HG03571 (cell line): ENCODE results near the gene USP7.

ENCODE experiments used
- ATAC-seq: cut with Tn5 transposase; IDR thresholded peaks from one replicate; pipeline ENCODE4 v1.9.1; 2021; ENCODE audit not compliant: unreplicated experiment

Gene USP7

DNA sequence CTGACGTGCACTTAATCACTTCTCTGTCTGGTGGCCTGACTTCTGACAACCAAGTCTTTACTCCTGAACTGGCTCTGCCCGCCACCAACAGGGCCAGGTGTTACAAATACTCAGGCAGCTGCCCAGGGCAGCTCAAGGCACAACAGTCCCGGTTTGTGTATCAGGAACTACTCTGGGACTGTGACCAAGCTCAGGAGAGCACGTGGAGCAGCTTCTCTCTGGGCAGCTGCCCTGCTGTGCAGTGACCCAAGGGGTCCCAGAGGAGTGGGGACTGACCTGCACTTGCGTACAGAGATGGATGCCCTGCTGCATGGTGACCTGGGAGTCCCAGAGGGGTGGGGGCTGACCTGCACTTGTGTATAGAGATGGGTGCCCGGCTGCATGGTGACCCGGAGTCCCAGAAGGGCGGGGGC is 59.7 kb downstream of the USP7 start:
- ATAC-seq: no peak

GRCh38 chr16:8903004-8903403 is 60.7 kb downstream of the USP7 start:
- no peak for ATAC-seq

GRCh38 chr16:8901320-8901861 is 62.3 kb downstream of the USP7 start:
- no peak for ATAC-seq

DNA sequence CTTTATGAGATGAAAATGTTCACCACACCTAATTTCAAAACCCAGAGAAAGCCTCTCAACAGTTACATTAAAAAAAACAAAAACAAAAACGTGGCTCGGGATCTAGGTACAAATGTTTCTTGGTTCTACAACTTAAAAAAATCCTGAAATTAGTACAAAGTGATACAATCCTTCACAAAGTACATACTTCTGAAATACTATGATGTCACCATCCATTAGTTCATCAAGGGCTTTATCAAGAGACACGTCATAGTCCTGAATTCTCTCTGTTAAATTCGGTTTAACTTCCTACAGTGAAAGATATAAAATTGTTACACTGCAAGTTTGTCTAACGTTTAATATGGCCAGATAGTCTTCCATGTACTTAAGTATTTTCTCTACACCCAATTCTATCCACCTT is 63.4 kb downstream of the USP7 start:
- ATAC-seq: no peak

DNA sequence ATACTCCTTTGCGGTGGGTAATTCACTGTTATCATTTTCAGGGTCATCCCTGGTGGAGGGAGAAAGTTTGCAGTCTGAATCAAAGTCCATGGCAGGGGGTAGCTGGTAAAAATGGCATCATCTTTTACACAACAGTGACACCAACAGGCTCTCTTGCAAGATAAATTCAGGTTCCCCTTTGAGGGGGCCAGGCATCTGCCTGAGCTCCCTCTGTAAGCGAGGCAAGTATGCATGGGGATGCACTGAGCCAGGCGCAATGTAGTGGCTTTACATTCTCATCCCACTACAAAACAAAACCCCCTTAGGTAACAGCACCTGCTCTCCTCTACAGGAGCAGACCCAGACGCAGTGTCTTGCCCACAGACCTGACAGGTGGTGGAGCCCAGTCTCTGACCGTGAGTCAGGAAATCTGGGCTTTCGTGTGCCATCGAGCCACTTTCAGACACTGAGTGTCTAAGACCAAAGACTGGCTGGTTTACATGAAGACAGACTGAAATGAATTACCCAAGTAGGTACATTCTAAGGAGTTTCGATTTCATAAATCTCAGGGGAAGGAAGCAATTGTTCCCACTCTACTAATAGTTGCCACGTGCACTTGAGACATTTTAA is 63.9 kb downstream of the USP7 start:
- ATAC-seq: no peak

DNA sequence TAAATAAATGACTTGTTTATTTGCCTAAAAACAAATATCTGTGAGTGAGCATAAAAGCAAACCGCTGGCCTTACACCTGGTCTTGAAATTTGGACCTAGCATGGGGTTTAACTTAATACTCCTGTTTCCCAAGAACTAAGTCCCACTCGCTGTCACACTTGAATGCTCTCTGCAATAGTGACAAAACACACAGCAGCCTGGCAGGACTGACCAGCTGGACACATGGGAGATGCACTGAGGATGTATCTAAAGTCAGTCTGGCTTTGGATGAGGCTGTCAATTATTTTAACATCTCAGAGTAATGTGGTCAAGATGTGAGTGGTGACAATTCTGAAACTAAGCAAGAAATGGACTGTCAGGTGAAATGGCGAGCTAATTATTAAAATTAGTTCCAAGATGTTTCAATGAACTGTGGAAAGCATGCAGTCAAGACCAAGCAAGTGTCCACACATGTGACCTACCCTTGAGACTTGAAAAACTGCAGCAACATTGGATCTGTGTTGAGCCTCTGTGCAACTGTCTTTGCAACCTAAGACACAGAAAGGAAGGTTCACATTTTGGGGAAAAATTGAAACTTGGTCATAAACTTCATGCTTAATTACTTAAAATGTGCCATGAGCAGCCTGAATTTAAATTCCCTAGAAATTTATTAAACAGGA is 64.9 kb downstream of the USP7 start:
- ATAC-seq: no peak

DNA sequence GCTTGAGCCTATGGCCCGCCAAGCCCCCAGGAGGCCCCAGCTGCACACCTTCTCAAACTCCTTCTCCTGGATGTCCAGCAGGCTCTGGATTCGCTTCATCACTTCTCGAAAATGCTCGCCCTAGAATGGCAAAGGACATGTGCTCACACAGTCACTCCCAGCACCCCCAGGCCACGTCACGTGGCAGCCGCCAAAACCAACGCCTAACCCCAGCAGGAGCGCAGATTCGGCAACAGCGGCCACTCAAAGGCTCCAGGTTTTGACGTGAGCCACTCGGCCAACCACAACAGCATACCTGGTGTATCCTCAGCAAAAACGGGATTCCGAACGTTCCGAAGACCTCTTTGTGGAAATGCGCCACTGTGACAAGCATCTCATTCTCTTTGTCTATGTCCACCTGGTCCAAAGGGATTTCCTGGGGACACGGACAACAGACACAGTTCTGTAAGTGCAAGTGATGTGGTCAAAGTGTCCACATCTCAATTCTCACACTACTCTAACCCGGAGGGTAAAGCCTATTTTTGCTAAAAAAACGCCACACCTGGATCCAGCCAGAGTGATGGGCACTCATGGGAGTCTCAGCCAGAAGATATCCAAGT is 68.9 kb downstream of the USP7 start:
- no peak for ATAC-seq

GRCh38 chr16:8893976-8894690 is 69.6 kb downstream of the USP7 start:
- ATAC-seq: no peak

- ATAC-seq: no peak
These were observed 70.3 kb downstream of the USP7 start for GRCh38 chr16:8893426-8893825.

- peak; percentile 25 for ATAC-seq
These were observed 71.6 kb downstream of the USP7 start for GRCh38 chr16:8892101-8892575.

GRCh38 chr16:8890549-8890921 is 73.2 kb downstream of the USP7 start:
- no peak for ATAC-seq

- ATAC-seq: no peak
These were observed 73.7 kb downstream of the USP7 start for GRCh38 chr16:8889893-8890548.

DNA sequence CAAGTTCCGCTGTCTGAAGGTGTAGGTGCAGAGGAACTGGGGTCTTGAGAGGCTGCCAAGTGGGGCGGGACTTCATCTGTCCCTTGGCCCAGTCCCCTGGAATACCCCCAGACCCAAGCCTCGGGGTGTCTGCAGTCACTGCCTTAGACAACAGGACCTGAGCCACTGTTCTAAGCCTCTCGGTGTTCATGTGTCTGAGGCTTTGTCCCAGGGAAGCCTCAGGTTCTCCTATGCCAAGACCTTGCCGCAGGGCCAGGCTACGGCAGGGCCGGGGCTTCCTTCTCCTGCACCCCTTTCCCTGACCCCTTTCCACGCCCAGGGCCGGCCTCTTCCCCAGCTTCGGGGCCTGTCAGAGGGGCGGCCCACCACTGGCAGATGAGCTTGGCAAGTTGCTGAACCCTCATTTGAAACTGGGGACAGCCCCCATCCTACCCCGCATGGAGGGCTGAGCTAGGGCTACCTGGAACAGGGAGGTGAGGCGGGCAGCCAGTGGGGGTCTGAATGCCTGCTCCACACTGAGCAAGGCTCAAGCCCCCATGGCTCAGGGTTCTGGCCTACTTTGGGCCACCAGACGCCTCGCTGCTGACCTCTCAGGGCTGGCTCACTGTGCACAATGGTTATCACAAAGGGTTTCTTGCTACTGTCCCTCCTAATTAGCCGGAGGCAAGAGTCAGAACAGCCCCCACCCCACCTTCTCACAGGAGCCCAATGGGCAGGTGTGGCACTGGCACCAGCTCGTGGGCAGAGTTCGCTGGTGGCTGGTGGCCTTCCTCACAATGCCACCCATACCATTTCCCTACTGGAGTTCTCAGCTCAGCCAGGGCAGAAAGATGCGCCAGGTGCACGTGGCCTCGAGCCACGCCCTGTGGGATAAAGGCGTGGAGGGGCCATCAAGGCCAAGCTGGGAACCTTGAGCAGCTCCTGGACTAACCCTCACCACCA is 74.5 kb downstream of the USP7 start:
- ATAC-seq: no peak

GRCh38 chr16:8887952-8888560 is 75.7 kb downstream of the USP7 start:
- no peak for ATAC-seq

GRCh38 chr16:8887431-8887765 is 76.3 kb downstream of the USP7 start:
- ATAC-seq: no peak

GRCh38 chr16:8886593-8887430 is 76.9 kb downstream of the USP7 start:
- ATAC-seq: no peak

DNA sequence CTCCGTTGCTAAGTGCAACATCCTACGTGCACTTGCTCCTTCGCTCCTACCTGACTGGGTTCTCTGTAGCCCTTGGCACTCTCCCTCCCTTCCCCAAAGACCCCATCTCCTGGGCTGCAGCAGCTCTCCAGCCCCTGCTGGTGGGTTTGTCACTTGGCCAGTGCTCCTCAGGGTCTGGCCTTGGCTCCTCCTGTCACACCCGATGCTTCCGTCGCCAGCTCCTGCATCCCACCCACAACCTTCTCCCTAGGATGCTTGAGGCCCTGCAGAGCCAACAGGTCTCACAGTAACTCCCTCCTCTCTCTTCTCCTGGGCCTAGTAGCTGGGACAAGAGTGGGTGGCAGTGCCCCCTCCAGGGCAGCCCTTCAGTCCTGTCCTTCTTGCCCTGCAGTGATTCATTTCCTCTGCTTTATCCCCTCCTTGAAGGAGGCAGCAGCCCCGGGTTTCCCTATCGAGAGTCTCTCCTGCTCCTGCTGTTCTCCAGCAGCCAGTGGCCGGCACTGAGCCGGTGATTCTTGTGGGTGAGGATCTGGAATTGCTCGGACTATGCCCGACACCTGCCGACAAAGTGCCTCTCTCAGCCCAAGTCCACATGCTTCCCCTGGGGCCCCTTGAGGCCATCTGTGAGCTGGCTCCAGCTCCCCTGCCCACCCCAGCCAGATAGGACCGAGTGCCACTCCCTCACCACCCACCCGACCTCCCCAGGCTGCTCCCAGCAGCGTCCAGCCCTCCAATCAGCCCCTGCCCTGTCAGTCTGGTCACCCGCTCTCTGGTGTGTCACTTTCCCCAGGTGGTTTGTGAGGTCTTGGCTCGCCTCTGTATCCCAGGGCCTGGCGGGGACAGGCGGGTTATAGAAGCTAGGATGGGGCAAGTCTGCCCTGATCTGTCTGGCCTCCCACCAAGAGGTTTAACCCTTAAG is 77.8 kb downstream of the USP7 start:
- ATAC-seq: no peak
